Activated T-helper 17 cell treated with anti-CD3 and anti-CD28 coated beads, Interleukin-2, amount 50 U/mL, for 72 hours (primary cell): Measurements from ENCODE around the gene CTU2. TPM values are rescaled to one million over a fixed set of nuclear protein-coding genes. Genes with fewer than 3 reads are reported as not detected.

Experiments
- ATAC-seq: fragments of 150-1000 bp; cut with Tn5 transposase; replicated peaks from 2 replicates; pipeline ENCODE4 v1.10.0; 2021; ENCODE audit warnings: mild to moderate bottlenecking, moderate library complexity
- H3K27ac Mint-ChIP-seq: one replicate; pipeline ENCODE4 v1.8.0; 2022; ENCODE audit warnings: mixed read lengths
- H3K27me3 Mint-ChIP-seq: one replicate; pipeline ENCODE4 v1.8.0; 2022; ENCODE audit warnings: mixed read lengths
- H3K36me3 Mint-ChIP-seq: one replicate; pipeline ENCODE4 v1.8.0; 2022; ENCODE audit warnings: low read depth, mild to moderate bottlenecking, mixed read lengths
- H3K4me1 Mint-ChIP-seq: one replicate; pipeline ENCODE4 v1.8.0; 2022; ENCODE audit warnings: mixed read lengths
- H3K4me3 Mint-ChIP-seq: one replicate; pipeline ENCODE4 v1.8.0; 2022; ENCODE audit warnings: mild to moderate bottlenecking, mixed read lengths
- H3K9me3 Mint-ChIP-seq: one replicate; pipeline ENCODE4 v1.8.0; 2022; ENCODE audit warnings: mixed read lengths
- total RNA-seq, 2 donors: library from RNA; stranded (reverse); gene quantifications; one replicate each; pipeline ENCODE4 v1.2.3, GENCODE V29; 2022

The CTU2 gene
- total RNA-seq, 2 donors from 2014 or later = 19.8 to 31.8 TPM

- no peak for ATAC-seq
Measured at GRCh38 chr16:88721815-88722755, 15.8 kb downstream of the CTU2 start.

GRCh38 chr16:88722784-88723506 is 16.6 kb downstream of the CTU2 start:
- Mint-ChIP-seq H3K27ac (no peak overlapping the region), H3K4me3 (no peak overlapping the region), H3K4me1 (no peaks in the 10 kb centered on the region), H3K9me3 (no peaks in the 10 kb centered on the region), H3K36me3 (peaks cover 86% of the 10 kb centered on the region), H3K27me3 (no peaks in the 10 kb centered on the region)
- ATAC-seq = no peak

More at GRCh38 chr16:88721815-88722755, 15.8 kb downstream of the CTU2 start:
- Mint-ChIP-seq H3K9me3 (no peaks in the 10 kb centered on the region), H3K27ac (no peak overlapping the region), H3K4me1 (no peaks in the 10 kb centered on the region), H3K36me3 (peaks cover 86% of the 10 kb centered on the region), H3K4me3 (no peak overlapping the region), H3K27me3 (no peaks in the 10 kb centered on the region)

GRCh38 chr16:88723507-88723887 is 17.2 kb downstream of the CTU2 start:
- Mint-ChIP-seq H3K27me3 (no peaks in the 10 kb centered on the region), H3K9me3 (no peaks in the 10 kb centered on the region), H3K27ac (no peak overlapping the region), H3K4me1 (no peaks in the 10 kb centered on the region), H3K4me3 (no peak overlapping the region), H3K36me3 (peaks cover 81% of the 10 kb centered on the region)
- no peak for ATAC-seq

- Mint-ChIP-seq H3K27ac (no peak overlapping the region), H3K4me1 (no peaks in the 10 kb centered on the region), H3K9me3 (no peaks in the 10 kb centered on the region), H3K27me3 (no peaks in the 10 kb centered on the region), H3K36me3 (peaks cover 77% of the 10 kb centered on the region), H3K4me3 (no peak overlapping the region)
- no peak for ATAC-seq
Measured at GRCh38 chr16:88723911-88724310, 17.6 kb downstream of the CTU2 start.

GRCh38 chr16:88724855-88725555 is 18.7 kb downstream of the CTU2 start:
- H3K36me3 Mint-ChIP-seq = peaks cover 71% of the 10 kb centered on the region
- H3K27ac Mint-ChIP-seq = no peak overlapping the region
- H3K27me3 Mint-ChIP-seq = no peaks in the 10 kb centered on the region
- H3K9me3 Mint-ChIP-seq = no peaks in the 10 kb centered on the region
- no peak for ATAC-seq
- H3K4me3 Mint-ChIP-seq = no peak overlapping the region
- H3K4me1 Mint-ChIP-seq = no peaks in the 10 kb centered on the region

GRCh38 chr16:88725609-88726407 is 19.5 kb downstream of the CTU2 start:
- Mint-ChIP-seq H3K27me3 (no peaks in the 10 kb centered on the region), H3K9me3 (no peaks in the 10 kb centered on the region), H3K27ac (no peak overlapping the region), H3K4me3 (no peak overlapping the region), H3K4me1 (no peaks in the 10 kb centered on the region), H3K36me3 (peaks cover 71% of the 10 kb centered on the region)
- no peak for ATAC-seq

GRCh38 chr16:88726408-88726749 is 20.1 kb downstream of the CTU2 start:
- no peak for ATAC-seq
- no peak overlapping the region for H3K4me3 Mint-ChIP-seq
- peaks cover 71% of the 10 kb centered on the region for H3K36me3 Mint-ChIP-seq
- H3K27ac Mint-ChIP-seq = no peak overlapping the region
- H3K9me3 Mint-ChIP-seq = no peaks in the 10 kb centered on the region
- no peaks in the 10 kb centered on the region for H3K4me1 Mint-ChIP-seq
- H3K27me3 Mint-ChIP-seq = no peaks in the 10 kb centered on the region

- ATAC-seq = no peak
- H3K9me3 Mint-ChIP-seq = no peaks in the 10 kb centered on the region
- H3K4me1 Mint-ChIP-seq = no peaks in the 10 kb centered on the region
- H3K36me3 Mint-ChIP-seq = peaks cover 70% of the 10 kb centered on the region
- H3K27me3 Mint-ChIP-seq = no peaks in the 10 kb centered on the region
- no peak overlapping the region for H3K27ac Mint-ChIP-seq
- H3K4me3 Mint-ChIP-seq = no peak overlapping the region
Measured at GRCh38 chr16:88726981-88727380, 20.7 kb downstream of the CTU2 start.

- no peaks in the 10 kb centered on the region for H3K4me1 Mint-ChIP-seq
- no peak overlapping the region for H3K4me3 Mint-ChIP-seq
- no peak overlapping the region for H3K27ac Mint-ChIP-seq
- H3K36me3 Mint-ChIP-seq = peaks cover 67% of the 10 kb centered on the region
- H3K27me3 Mint-ChIP-seq = no peaks in the 10 kb centered on the region
- H3K9me3 Mint-ChIP-seq = no peaks in the 10 kb centered on the region
- ATAC-seq = no peak
Measured at GRCh38 chr16:88727871-88728270, 21.6 kb downstream of the CTU2 start.

- Mint-ChIP-seq H3K36me3 (peaks cover 45% of the 10 kb centered on the region), H3K9me3 (no peaks in the 10 kb centered on the region), H3K4me3 (no peak overlapping the region), H3K4me1 (no peaks in the 10 kb centered on the region), H3K27ac (no peak overlapping the region), H3K27me3 (no peaks in the 10 kb centered on the region)
- ATAC-seq = no peak
Measured at GRCh38 chr16:88730632-88731607, 24.6 kb downstream of the CTU2 start.

GRCh38 chr16:88731699-88732098 is 25.4 kb downstream of the CTU2 start:
- Mint-ChIP-seq H3K9me3 (no peaks in the 10 kb centered on the region), H3K4me3 (no peak overlapping the region), H3K27me3 (no peaks in the 10 kb centered on the region), H3K4me1 (no peaks in the 10 kb centered on the region), H3K36me3 (peaks cover 43% of the 10 kb centered on the region), H3K27ac (no peak overlapping the region)
- peak; percentile 24 for ATAC-seq

GRCh38 chr16:88732172-88732960 is 26.1 kb downstream of the CTU2 start:
- no peaks in the 10 kb centered on the region for H3K4me1 Mint-ChIP-seq
- no peak overlapping the region for H3K4me3 Mint-ChIP-seq
- no peaks in the 10 kb centered on the region for H3K9me3 Mint-ChIP-seq
- no peaks in the 10 kb centered on the region for H3K27me3 Mint-ChIP-seq
- ATAC-seq = peak; percentile 25
- no peak overlapping the region for H3K27ac Mint-ChIP-seq
- H3K36me3 Mint-ChIP-seq = peaks cover 37% of the 10 kb centered on the region

- H3K36me3 Mint-ChIP-seq = peaks cover 31% of the 10 kb centered on the region
- no peaks in the 10 kb centered on the region for H3K27me3 Mint-ChIP-seq
- ATAC-seq = no peak
- no peaks in the 10 kb centered on the region for H3K4me1 Mint-ChIP-seq
- H3K27ac Mint-ChIP-seq = no peak overlapping the region
- H3K4me3 Mint-ChIP-seq = no peak overlapping the region
- no peaks in the 10 kb centered on the region for H3K9me3 Mint-ChIP-seq
Measured at GRCh38 chr16:88732961-88733294, 26.6 kb downstream of the CTU2 start.
